Measurements from ENCODE around the gene S100A9.
"Not testable (repeated sequence)": the region's sequence is repeated elsewhere in the genome, so short reads cannot be mapped to it uniquely, and the experiment has no call there.

Gene S100A9

DNA sequence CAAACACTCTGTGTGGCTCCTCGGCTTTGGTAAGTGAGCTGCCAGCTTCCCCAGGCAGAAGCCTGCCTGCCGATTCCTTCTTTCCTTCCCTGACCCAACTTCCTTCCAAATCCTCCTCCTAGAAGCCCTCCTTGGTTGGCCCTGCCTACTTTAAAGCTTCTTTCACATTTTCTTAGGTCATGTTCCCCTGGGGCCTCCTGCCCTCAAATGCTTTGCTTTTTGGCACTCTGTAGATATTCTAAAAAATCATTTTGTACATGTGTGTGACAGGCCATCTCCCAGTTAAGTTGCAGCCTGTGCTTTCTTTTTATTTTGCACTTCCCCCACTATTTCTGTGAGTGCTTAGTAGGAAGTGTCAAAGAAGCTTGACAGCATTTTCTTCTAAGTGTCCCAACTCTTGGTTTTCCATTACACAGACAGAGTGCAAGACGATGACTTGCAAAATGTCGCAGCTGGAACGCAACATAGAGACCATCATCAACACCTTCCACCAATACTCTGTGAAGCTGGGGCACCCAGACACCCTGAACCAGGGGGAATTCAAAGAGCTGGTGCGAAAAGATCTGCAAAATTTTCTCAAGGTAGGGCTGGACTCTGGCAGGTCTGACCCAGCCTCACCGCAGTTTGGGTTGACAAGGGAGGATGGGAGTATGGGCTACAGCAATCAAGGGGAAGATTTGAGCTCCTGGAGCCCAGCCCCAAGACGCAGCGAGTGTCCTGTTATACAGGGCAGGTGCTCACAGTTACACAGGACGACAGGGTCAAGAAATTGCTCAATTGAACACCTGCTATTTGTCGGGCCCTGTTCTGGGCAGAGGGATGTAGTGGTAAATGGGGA lies at the start of gene S100A9:
Gene S100A9 (plus strand): TSS at position 2 of the 838 bp plus-strand sequence. CDS start 430 bp downstream, at position 432.
- no peaks in the 10 kb centered on the region for H3K9me3 Mint-ChIP-seq
- H3K4me1 Mint-ChIP-seq: peaks cover 21% of the 10 kb centered on the region
- H3K27me3 Mint-ChIP-seq: no peaks in the 10 kb centered on the region
- no peaks in the 10 kb centered on the region for H3K36me3 Mint-ChIP-seq
- no peak within 1 kb of the TSS for H3K27ac Mint-ChIP-seq
- no peak within 1 kb of the TSS for H3K4me3 Mint-ChIP-seq

DNA sequence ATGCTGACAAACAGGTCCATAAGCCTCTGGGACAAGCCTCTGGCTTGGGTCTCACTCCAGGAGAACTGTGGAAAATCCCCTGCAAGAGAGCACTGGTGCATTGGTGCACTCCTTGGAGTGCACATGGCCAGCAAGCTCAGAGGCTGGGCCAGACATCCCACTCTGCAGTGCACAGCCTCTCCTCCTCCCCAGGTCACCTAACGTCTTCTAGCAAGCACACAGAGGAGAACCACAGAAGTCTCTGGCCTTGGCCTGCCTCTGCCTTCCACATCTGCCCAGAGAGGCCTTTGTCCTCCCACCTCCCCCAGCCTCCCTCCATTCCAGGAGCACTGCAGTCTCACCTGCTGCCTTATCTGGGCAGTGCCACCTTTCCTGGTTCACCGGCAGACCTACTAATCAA lies 49.1 kb upstream of the S100A9 start:
- H3K36me3 Mint-ChIP-seq: no peaks in the 10 kb centered on the region
- H3K27me3 Mint-ChIP-seq: peaks cover 3% of the 10 kb centered on the region
- H3K27ac Mint-ChIP-seq: no peak overlapping the region
- H3K4me1 Mint-ChIP-seq: no peaks in the 10 kb centered on the region
- H3K4me3 Mint-ChIP-seq: no peak overlapping the region
- no peaks in the 10 kb centered on the region for H3K9me3 Mint-ChIP-seq

DNA sequence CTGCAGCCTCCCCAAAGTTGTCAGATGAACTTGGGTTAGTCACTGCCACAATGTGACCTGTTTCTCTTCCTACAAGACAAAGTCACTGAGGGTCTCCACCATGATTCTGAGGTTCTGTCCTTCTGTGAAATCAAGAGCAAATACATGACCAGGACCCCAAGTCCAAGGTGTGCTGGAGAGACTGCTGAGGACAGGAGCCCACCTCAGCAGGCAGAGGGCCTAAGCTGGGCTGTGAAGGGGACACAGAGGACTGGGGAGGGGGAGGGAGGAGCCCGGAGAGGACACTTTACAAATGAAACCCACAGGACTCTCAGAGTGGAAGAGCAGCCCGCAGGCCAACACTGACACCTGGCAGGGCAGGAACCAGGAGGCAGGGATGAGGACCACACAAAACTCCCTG lies 48.2 kb upstream of the S100A9 start:
- H3K9me3 Mint-ChIP-seq: no peaks in the 10 kb centered on the region
- H3K27me3 Mint-ChIP-seq: peaks cover 3% of the 10 kb centered on the region
- H3K27ac Mint-ChIP-seq: no peak overlapping the region
- no peaks in the 10 kb centered on the region for H3K36me3 Mint-ChIP-seq
- no peak overlapping the region for H3K4me3 Mint-ChIP-seq
- no peaks in the 10 kb centered on the region for H3K4me1 Mint-ChIP-seq

- no peak overlapping the region for H3K27ac Mint-ChIP-seq
- peaks cover 1% of the 10 kb centered on the region for H3K27me3 Mint-ChIP-seq
- no peaks in the 10 kb centered on the region for H3K36me3 Mint-ChIP-seq
- H3K4me3 Mint-ChIP-seq: no peak overlapping the region
- no peaks in the 10 kb centered on the region for H3K4me1 Mint-ChIP-seq
- H3K9me3 Mint-ChIP-seq: no peaks in the 10 kb centered on the region
These were observed 47.1 kb upstream of the S100A9 start for GRCh38 chr1:153310526-153310925.

- no peak within 1 kb of the TSS for H3K27ac Mint-ChIP-seq
- no peaks in the 10 kb centered on the region for H3K9me3 Mint-ChIP-seq
- no peaks in the 10 kb centered on the region for H3K4me1 Mint-ChIP-seq
- no peaks in the 10 kb centered on the region for H3K36me3 Mint-ChIP-seq
- peaks cover 1% of the 10 kb centered on the region for H3K27me3 Mint-ChIP-seq
- no peak within 1 kb of the TSS for H3K4me3 Mint-ChIP-seq
These were observed 45.0 kb upstream of the S100A9 start, which contains the start of gene PGLYRP3 for GRCh38 chr1:153312570-153313186. TSS of gene PGLYRP3 (minus strand) at chr1:153312952. CDS start at chr1:153310665, 2,287 bp downstream.

DNA sequence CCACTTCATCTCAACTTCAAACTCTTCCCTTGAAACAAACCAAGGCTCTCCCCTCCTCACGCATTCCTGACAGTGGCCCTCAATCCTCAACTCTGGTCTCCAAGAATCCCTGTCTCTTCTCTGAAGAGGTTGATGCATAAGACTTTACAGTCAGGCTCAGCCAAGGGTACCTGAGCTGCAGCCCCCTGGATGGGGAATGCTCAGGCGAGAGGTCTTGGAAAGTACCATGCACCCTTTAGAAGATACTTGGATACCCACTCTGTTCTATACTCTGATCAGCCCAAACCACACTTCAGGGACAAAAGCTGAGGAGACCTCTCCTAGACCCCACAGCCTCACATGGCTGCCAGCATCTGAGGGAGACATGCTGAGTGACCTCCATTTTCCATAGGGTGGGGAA lies 44.4 kb upstream of the S100A9 start:
- Mint-ChIP-seq H3K9me3 (no peaks in the 10 kb centered on the region), H3K27me3 (peaks cover 1% of the 10 kb centered on the region), H3K36me3 (no peaks in the 10 kb centered on the region), H3K4me1 (no peaks in the 10 kb centered on the region), H3K4me3 (no peak overlapping the region), H3K27ac (no peak overlapping the region)

- H3K27me3 Mint-ChIP-seq, H3K9me3 Mint-ChIP-seq, H3K4me3 Mint-ChIP-seq, H3K27ac Mint-ChIP-seq, H3K36me3 Mint-ChIP-seq, H3K4me1 Mint-ChIP-seq: not testable (repeated sequence)
These were observed 43.3 kb upstream of the S100A9 start for GRCh38 chr1:153314388-153314787.

GRCh38 chr1:153316013-153316412 lies 41.6 kb upstream of the S100A9 start:
- H3K4me1 Mint-ChIP-seq, H3K9me3 Mint-ChIP-seq, H3K27ac Mint-ChIP-seq, H3K4me3 Mint-ChIP-seq, H3K27me3 Mint-ChIP-seq, H3K36me3 Mint-ChIP-seq: not testable (repeated sequence)

DNA sequence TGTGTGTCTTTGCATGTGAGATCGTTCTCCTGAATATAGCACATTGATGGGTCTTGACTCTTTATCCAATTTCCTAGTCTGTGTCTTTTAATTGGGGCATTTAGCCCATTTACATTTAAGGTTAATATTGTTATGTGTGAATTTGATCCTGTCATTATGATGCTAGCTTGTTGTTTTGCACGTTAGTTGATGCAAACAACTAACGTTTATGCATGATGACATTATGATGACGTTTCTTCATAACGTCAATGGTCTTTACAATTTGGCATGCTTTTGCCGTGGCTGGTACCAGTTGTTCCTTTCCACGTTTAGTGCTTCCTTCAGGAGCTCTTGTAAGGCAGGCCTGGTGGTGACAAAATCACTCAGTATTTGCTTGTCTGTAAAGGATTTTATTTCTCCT lies 39.5 kb upstream of the S100A9 start:
- not testable (repeated sequence) for H3K36me3 Mint-ChIP-seq, H3K27ac Mint-ChIP-seq, H3K27me3 Mint-ChIP-seq, H3K4me3 Mint-ChIP-seq, H3K4me1 Mint-ChIP-seq
- peaks cover 21% of the 10 kb centered on the region for H3K9me3 Mint-ChIP-seq

DNA sequence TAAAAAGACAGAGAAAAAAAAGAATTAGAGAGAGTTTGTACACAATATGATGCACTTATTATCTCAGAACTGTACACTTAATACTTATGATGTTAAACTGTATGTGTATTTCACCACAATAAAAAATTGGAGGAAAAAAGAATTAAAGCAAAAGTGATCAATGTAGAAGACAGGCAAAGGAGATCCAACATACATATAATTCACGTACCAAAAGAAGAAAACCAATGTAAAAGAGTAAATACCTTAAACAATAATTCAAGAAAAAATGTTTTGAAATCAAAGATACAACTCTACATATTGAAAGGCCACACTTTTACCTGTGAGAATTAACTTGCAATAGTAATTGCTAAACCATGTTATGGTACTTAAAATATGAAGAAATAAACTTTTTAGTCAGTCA lies 35.1 kb upstream of the S100A9 start:
- peaks cover 10% of the 10 kb centered on the region for H3K27me3 Mint-ChIP-seq
- peaks cover 5% of the 10 kb centered on the region for H3K36me3 Mint-ChIP-seq
- no peak overlapping the region for H3K4me3 Mint-ChIP-seq
- no peaks in the 10 kb centered on the region for H3K4me1 Mint-ChIP-seq
- H3K9me3 Mint-ChIP-seq: peaks cover 21% of the 10 kb centered on the region
- H3K27ac Mint-ChIP-seq: no peak overlapping the region

DNA sequence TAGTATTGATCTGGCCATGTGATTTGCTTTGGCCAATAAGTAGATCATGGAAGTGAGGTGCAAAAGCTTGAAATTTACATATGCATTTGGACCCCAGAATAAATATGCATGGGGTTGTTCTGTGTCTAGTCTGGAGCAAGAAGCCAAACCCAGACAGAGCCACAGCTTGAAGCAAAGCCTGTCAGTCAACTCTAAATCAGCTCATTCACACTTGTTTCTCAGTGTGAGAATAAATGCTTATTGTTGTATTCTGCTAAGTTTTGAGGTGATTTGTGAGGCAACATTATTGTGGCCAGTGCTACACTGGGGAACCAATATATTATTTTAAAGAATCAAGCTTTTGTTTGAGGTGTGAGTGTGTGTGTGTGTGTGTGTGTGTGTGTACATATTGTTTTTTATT lies 32.7 kb upstream of the S100A9 start:
- Mint-ChIP-seq H3K36me3 (peaks cover 8% of the 10 kb centered on the region), H3K4me1 (no peaks in the 10 kb centered on the region), H3K27me3 (peaks cover 18% of the 10 kb centered on the region), H3K4me3 (no peak overlapping the region), H3K27ac (no peak overlapping the region), H3K9me3 (peaks cover 35% of the 10 kb centered on the region)

- Mint-ChIP-seq H3K4me1 (no peaks in the 10 kb centered on the region), H3K36me3 (peaks cover 4% of the 10 kb centered on the region), H3K27ac (no peak overlapping the region), H3K27me3 (peaks cover 13% of the 10 kb centered on the region), H3K4me3 (no peak overlapping the region), H3K9me3 (peaks cover 18% of the 10 kb centered on the region)
These were observed 23.8 kb upstream of the S100A9 start for GRCh38 chr1:153333902-153334301.

- H3K4me3 Mint-ChIP-seq: no peak overlapping the region
- peaks cover 4% of the 10 kb centered on the region for H3K36me3 Mint-ChIP-seq
- peaks cover 5% of the 10 kb centered on the region for H3K27me3 Mint-ChIP-seq
- H3K4me1 Mint-ChIP-seq: peaks cover 18% of the 10 kb centered on the region
- no peak overlapping the region for H3K27ac Mint-ChIP-seq
- H3K9me3 Mint-ChIP-seq: peaks cover 9% of the 10 kb centered on the region
These were observed 21.0 kb upstream of the S100A9 start for GRCh38 chr1:153336650-153337049.

GRCh38 chr1:153337980-153338853 lies 19.4 kb upstream of the S100A9 start:
- H3K4me3 Mint-ChIP-seq: no peak overlapping the region
- H3K9me3 Mint-ChIP-seq: no peaks in the 10 kb centered on the region
- H3K27ac Mint-ChIP-seq: no peak overlapping the region
- H3K4me1 Mint-ChIP-seq: peaks cover 18% of the 10 kb centered on the region
- H3K27me3 Mint-ChIP-seq: peaks cover 2% of the 10 kb centered on the region
- no peaks in the 10 kb centered on the region for H3K36me3 Mint-ChIP-seq

DNA sequence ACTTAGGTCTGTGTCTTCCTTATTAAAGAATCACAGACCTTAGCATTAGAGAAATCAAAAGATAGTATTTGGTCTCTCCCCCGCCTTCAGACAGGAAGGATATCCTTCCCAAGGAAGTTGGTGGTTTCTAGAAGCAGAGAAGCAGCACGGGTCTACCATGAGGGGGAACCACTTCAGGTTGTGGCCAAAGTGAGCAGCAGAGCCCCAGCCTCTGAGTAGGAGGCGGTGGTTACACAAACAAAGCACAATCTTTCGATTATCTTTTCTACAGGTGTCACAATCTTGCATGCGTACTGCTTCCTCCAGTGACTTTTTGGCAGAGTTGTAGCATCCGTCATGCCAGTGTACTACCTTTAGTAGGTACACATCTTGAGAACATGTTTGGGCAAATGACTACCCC lies 17.9 kb upstream of the S100A9 start:
- H3K27ac Mint-ChIP-seq: no peak overlapping the region
- H3K36me3 Mint-ChIP-seq: no peaks in the 10 kb centered on the region
- H3K4me1 Mint-ChIP-seq: peaks cover 27% of the 10 kb centered on the region
- H3K9me3 Mint-ChIP-seq: no peaks in the 10 kb centered on the region
- peaks cover 6% of the 10 kb centered on the region for H3K27me3 Mint-ChIP-seq
- H3K4me3 Mint-ChIP-seq: no peak overlapping the region

- Mint-ChIP-seq H3K4me1 (peaks cover 31% of the 10 kb centered on the region), H3K9me3 (no peaks in the 10 kb centered on the region), H3K27me3 (peaks cover 3% of the 10 kb centered on the region), H3K36me3 (no peaks in the 10 kb centered on the region), H3K27ac (no peak overlapping the region), H3K4me3 (no peak overlapping the region)
These were observed 17.3 kb upstream of the S100A9 start for GRCh38 chr1:153340356-153340755.

Measured in activated naive CD4-positive, alpha-beta T cell treated with anti-CD3 and anti-CD28 coated beads, Interleukin-2, amount 50 U/mL, for 24 hours (primary cell).